Measurements from ENCODE around the gene GPC3. TPM values are rescaled to one million over a fixed set of nuclear protein-coding genes. Genes with fewer than 3 reads are reported as not detected.

The GPC3 gene
- total RNA-seq, 4 donors from 2014 or later: 1.2 to 13.3 (median 8.0) TPM

DNA sequence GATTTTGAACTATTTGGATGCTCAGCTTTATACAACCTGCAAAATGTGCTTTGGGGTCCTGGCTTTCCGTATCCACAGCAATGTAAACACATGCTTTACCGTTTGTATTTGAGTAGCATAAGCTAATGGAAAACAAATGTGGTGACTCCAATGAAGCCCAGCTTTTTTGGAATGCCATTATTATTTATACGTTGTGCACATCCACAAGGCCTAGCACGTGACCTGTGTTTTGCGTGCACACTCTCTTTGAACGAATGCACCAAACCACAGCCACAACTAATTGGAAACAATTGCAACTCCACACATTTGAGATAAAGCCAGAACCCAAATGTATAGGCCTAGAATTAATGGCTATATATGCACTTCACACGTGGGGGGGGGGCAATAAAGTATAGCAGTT is 380.6 kb downstream of the GPC3 start:
- Histone ChIP-seq H3K4me1 (peaks cover 0 to 19% (median 14%) of the 10 kb centered on the region in 4 donors), H3K27me3 (peaks cover 0 to 5% (median 0%) of the 10 kb centered on the region in 4 donors), H3K27ac (replicated peaks in 1 of 4) (no peak overlapping the region), H3K36me3 (no peaks in the 10 kb centered on the region), H3K4me3 (no peak overlapping the region), H3K9me3 (no peaks in the 10 kb centered on the region)
- TF ChIP-seq POLR2A (IDR thresholded peaks at IDR 0.05; ENCODE audit: low read depth) (no peak), EP300 (IDR thresholded peaks at IDR 0.05) (no peak), POLR2AphosphoS5 (IDR thresholded peaks at IDR 0.05) (no peak)
- TF ChIP-seq, protein P1, sequence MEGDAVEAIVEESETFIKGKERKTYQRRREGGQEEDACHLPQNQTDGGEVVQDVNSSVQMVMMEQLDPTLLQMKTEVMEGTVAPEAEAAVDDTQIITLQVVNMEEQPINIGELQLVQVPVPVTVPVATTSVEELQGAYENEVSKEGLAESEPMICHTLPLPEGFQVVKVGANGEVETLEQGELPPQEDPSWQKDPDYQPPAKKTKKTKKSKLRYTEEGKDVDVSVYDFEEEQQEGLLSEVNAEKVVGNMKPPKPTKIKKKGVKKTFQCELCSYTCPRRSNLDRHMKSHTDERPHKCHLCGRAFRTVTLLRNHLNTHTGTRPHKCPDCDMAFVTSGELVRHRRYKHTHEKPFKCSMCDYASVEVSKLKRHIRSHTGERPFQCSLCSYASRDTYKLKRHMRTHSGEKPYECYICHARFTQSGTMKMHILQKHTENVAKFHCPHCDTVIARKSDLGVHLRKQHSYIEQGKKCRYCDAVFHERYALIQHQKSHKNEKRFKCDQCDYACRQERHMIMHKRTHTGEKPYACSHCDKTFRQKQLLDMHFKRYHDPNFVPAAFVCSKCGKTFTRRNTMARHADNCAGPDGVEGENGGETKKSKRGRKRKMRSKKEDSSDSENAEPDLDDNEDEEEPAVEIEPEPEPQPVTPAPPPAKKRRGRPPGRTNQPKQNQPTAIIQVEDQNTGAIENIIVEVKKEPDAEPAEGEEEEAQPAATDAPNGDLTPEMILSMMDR (IDR thresholded peaks at IDR 0.05): no peak
- intact Hi-C loops (cut with DNase I): no loop called here
- DNase-seq (ENCODE audit: extremely low spot score): no peak
- 62% methylated on average over 7 of the region's 7 CpGs for WGBS

DNA sequence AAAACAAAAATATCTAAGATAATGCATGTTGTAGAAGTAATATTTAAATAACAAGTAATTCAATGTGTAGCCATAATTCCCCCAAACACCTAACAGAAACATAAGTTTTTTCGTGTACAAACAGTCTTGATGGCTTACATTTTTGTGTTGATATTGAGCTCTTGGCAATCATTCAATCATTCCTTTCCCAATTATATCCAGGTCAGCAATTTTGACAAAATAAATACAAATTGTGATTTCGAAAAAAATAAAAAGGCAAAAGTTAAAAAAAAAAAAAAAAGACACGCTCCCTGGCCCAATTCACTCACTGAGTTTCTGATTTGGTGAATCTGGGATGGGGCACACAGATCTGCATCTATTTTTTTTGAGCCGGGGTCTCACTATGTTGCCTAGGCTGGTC is 382.5 kb downstream of the GPC3 start:
- TF ChIP-seq, protein P1 (IDR thresholded peaks at IDR 0.05): no peak
- TF ChIP-seq POLR2A (IDR thresholded peaks at IDR 0.05; ENCODE audit: low read depth): no peak
- no peak for TF ChIP-seq EP300 (IDR thresholded peaks at IDR 0.05)
- TF ChIP-seq POLR2AphosphoS5 (IDR thresholded peaks at IDR 0.05): no peak
- H3K4me3 ChIP-seq: no peak overlapping the region
- peaks cover 0 to 5% (median 0%) of the 10 kb centered on the region in 4 donors for H3K27me3 ChIP-seq
- WGBS: 71% methylated on average over 4 of the region's 4 CpGs
- no peak for DNase-seq (ENCODE audit: extremely low spot score)
- no peaks in the 10 kb centered on the region for H3K9me3 ChIP-seq
- no peak overlapping the region for H3K27ac ChIP-seq (replicated peaks in 1 of 4)
- intact Hi-C loops (cut with DNase I): no loop called here
- peaks cover 0 to 8% (median 3%) of the 10 kb centered on the region in 4 donors for H3K4me1 ChIP-seq
- H3K36me3 ChIP-seq: no peaks in the 10 kb centered on the region

- Histone ChIP-seq H3K4me3 (no peak overlapping the region), H3K36me3 (no peaks in the 10 kb centered on the region), H3K4me1 (no peaks in the 10 kb centered on the region), H3K27ac (replicated peaks in 1 of 4) (no peak overlapping the region), H3K9me3 (no peaks in the 10 kb centered on the region), H3K27me3 (peaks cover 0 to 5% (median 0%) of the 10 kb centered on the region in 4 donors)
- 74% methylated on average over 4 of the region's 4 CpGs for WGBS
- intact Hi-C loops (cut with DNase I): no loop called here
- no peak for TF ChIP-seq POLR2AphosphoS5 (IDR thresholded peaks at IDR 0.05)
- no peak for TF ChIP-seq EP300 (IDR thresholded peaks at IDR 0.05)
- TF ChIP-seq POLR2A (IDR thresholded peaks at IDR 0.05; ENCODE audit: low read depth): no peak
- TF ChIP-seq, protein P1 (IDR thresholded peaks at IDR 0.05): no peak
- no peak for DNase-seq (ENCODE audit: extremely low spot score)
Observed at GRCh38 chrX:133601116-133601515, 384.3 kb downstream of the GPC3 start.

- TF ChIP-seq POLR2A (IDR thresholded peaks at IDR 0.05; ENCODE audit: low read depth) (no peak), EP300 (IDR thresholded peaks at IDR 0.05) (no peak), POLR2AphosphoS5 (IDR thresholded peaks at IDR 0.05) (no peak)
- TF ChIP-seq, protein P1 (IDR thresholded peaks at IDR 0.05): no peak
- H3K27me3 ChIP-seq: peaks cover 0 to 5% (median 0%) of the 10 kb centered on the region in 4 donors
- intact Hi-C loops (cut with DNase I): no loop called here
- H3K4me3 ChIP-seq: no peak overlapping the region
- no peak overlapping the region for H3K27ac ChIP-seq (replicated peaks in 1 of 4)
- H3K9me3 ChIP-seq: no peaks in the 10 kb centered on the region
- no peaks in the 10 kb centered on the region for H3K4me1 ChIP-seq
- H3K36me3 ChIP-seq: no peaks in the 10 kb centered on the region
- no peak for DNase-seq (ENCODE audit: extremely low spot score)
- 86% methylated on average over 1 of the region's 1 CpG for WGBS
Observed at GRCh38 chrX:133600536-133600935, 384.9 kb downstream of the GPC3 start.

All from esophagus muscularis mucosa (tissue), 4 donors.